Tibial artery (tissue), 4 donors: ENCODE results near the gene STEAP3.

ENCODE experiments used
- DNase-seq, 2 donors: peaks; one replicate each; pipeline ENCODE4 v3.0.0-alpha.2; 2019
- H3K27ac ChIP-seq, 2 donors: fragments of 200-600 bp; sonication (generic) in 1 of 2; 1 replicate in 1 of 2; 2 replicates in 1 of 2; pipeline ENCODE4 v1.5.1; 2018 to 2019; ENCODE audit warnings: mild to moderate bottlenecking in 1 of 2
- H3K27me3 ChIP-seq, 2 donors: fragments of 200-600 bp; sonication (generic) in 1 of 2; one replicate each; pipeline versions ENCODE4 v1.5.1 to v1.6.0; 2016 to 2019
- H3K36me3 ChIP-seq, 3 donors: fragments of 200-600 bp; sonication (generic) in 2 of 3; one replicate each; pipeline ENCODE4 v1.5.1; 2016 to 2019; ENCODE audit warnings: mild to moderate bottlenecking in 2 of 3
- H3K4me1 ChIP-seq, 4 donors: fragments of 200-600 bp; sonication (generic) in 2 of 4; 1 replicate in 3 of 4; 2 replicates in 1 of 4; pipeline ENCODE4 v1.5.1; 2016 to 2019
- H3K4me3 ChIP-seq, 2 donors: fragments of 200-600 bp; sonication (generic) in 1 of 2; 1 replicate in 1 of 2; 2 replicates in 1 of 2; pipeline ENCODE4 v1.5.1; 2018 to 2019; ENCODE audit warnings: mild to moderate bottlenecking in 2 of 2
- H3K9me3 ChIP-seq, 3 donors: fragments of 200-600 bp; sonication (generic) in 1 of 3; one replicate each; pipeline ENCODE4 v1.5.1; 2016 to 2019
- CTCF ChIP-seq, 2 experiments: fragments of 200-600 bp in 1 of 2; fragments of 450-650 bp in 1 of 2; IDR thresholded peaks; one replicate each; pipeline ENCODE4 v1.5.1; 2017 to 2019; ENCODE audit warnings: antibody characterized with exemption in 2 of 2, mild to moderate bottlenecking in 1 of 2, moderate library complexity in 1 of 2
- intact Hi-C: fragments of 100-400 bp; cut with DNase I; formaldehyde crosslinking; loops from one replicate; pipeline ENCODE4 v1.15.0; 2023; ENCODE audit warnings: low total_unique reads

Gene STEAP3

GRCh38 chr2:119240311-119241204, 16.9 kb downstream of the STEAP3 start:
- TF ChIP-seq CTCF (IDR thresholded peaks at IDR 0.05), result no peak
- H3K27ac ChIP-seq, result peak overlapping the region; percentile 69 to 75
- H3K9me3 ChIP-seq, result no peaks in the 10 kb centered on the region
- intact Hi-C loops, result no loop called here
- no peak overlapping the region for H3K4me3 ChIP-seq
- H3K36me3 ChIP-seq, result peaks cover 3 to 6% (median 4%) of the 10 kb centered on the region in 3 donors
- DNase-seq, result peak; percentile 30 to 86
- peaks cover 0 to 23% (median 15%) of the 10 kb centered on the region in 4 donors for H3K4me1 ChIP-seq
- no peaks in the 10 kb centered on the region for H3K27me3 ChIP-seq

GRCh38 chr2:119241205-119241532, 17.5 kb downstream of the STEAP3 start:
- DNase-seq, result no peak
- H3K9me3 ChIP-seq, result no peaks in the 10 kb centered on the region
- H3K36me3 ChIP-seq, result peaks cover 9 to 12% (median 9%) of the 10 kb centered on the region in 3 donors
- intact Hi-C loops, result no loop called here
- no peak for TF ChIP-seq CTCF (IDR thresholded peaks at IDR 0.05)
- H3K27me3 ChIP-seq, result no peaks in the 10 kb centered on the region
- no peak overlapping the region for H3K4me3 ChIP-seq
- H3K27ac ChIP-seq, result peak overlapping the region; percentile 69 to 75
- peaks cover 0 to 23% (median 15%) of the 10 kb centered on the region in 4 donors for H3K4me1 ChIP-seq

GRCh38 chr2:119242276-119243119, 18.9 kb downstream of the STEAP3 start:
- no peaks in the 10 kb centered on the region for H3K9me3 ChIP-seq
- H3K36me3 ChIP-seq, result peaks cover 9 to 21% (median 12%) of the 10 kb centered on the region in 3 donors
- H3K4me1 ChIP-seq, result peaks cover 0 to 21% (median 14%) of the 10 kb centered on the region in 4 donors
- no peak for DNase-seq
- H3K27ac ChIP-seq, result no peak overlapping the region
- no peaks in the 10 kb centered on the region for H3K27me3 ChIP-seq
- intact Hi-C loops, result no loop called here
- no peak overlapping the region for H3K4me3 ChIP-seq
- TF ChIP-seq CTCF (IDR thresholded peaks at IDR 0.05), result no peak

GRCh38 chr2:119243621-119244020, 20.0 kb downstream of the STEAP3 start:
- H3K9me3 ChIP-seq, result no peaks in the 10 kb centered on the region
- peaks cover 9 to 32% (median 20%) of the 10 kb centered on the region in 3 donors for H3K36me3 ChIP-seq
- H3K27me3 ChIP-seq, result no peaks in the 10 kb centered on the region
- DNase-seq, result no peak
- no peak overlapping the region for H3K27ac ChIP-seq
- intact Hi-C loops, result no loop called here
- no peak for TF ChIP-seq CTCF (IDR thresholded peaks at IDR 0.05)
- H3K4me3 ChIP-seq, result no peak overlapping the region
- peaks cover 0 to 21% (median 14%) of the 10 kb centered on the region in 4 donors for H3K4me1 ChIP-seq

- Histone ChIP-seq H3K4me1 (peaks cover 0 to 18% (median 13%) of the 10 kb centered on the region in 4 donors), H3K9me3 (no peaks in the 10 kb centered on the region), H3K27me3 (no peaks in the 10 kb centered on the region), H3K4me3 (no peak overlapping the region), H3K36me3 (peaks cover 9 to 44% (median 20%) of the 10 kb centered on the region in 3 donors), H3K27ac (no peak overlapping the region)
- intact Hi-C loops, result no loop called here
- no peak for DNase-seq
- TF ChIP-seq CTCF (IDR thresholded peaks at IDR 0.05), result no peak
Observed at GRCh38 chr2:119245076-119245840, 21.6 kb downstream of the STEAP3 start.
